ENCODE measurements around the gene TBC1D17. TPM values are rescaled to one million over a fixed set of nuclear protein-coding genes. Genes with fewer than 3 reads are reported as not detected.

TBC1D17 gene
- total and polyA plus RNA-seq, 2 of the 13 experiments (the other 11 are each of a cell fraction or from before 2014, with no cell fraction given) = 9.7 to 16.9 TPM

DNA sequence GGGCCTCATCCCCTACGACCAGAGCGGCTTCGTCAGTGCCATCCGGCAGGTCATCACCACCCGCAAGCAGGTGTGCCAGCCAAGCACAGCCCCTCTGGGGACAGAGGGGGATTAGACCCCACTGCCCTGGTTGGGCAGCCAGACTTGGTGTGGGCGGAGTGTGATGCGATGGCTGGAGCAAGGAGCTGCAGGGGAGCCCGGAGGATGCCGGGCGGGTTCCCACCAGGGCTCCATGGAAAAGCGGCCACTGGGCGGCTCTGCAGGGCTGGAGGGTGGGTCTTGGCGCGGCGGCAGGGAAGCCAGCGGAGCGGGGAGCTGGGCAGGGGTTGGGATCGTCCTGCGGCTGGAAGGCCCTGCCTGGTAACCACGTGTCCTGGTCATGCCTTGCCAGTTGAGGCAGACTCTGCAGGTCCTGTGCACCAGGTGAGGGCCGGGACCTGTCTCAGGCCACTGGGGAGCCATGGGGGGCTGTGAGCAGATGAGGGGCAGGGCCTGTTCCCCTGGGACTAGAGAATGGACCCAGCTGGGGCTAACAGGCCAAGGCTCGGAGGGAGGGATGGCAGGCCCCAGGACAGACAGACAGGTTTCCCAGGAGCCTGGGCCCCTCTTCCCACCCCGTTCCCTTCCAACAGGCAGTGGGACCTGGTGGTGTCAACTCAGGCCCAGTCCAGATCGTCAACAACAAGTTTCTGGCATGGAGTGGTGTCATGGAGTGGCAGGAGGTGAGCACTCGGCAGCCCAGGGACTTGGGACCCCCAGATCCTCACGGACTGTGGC is 20.3 kb upstream of the TBC1D17 start (continued):
- TF ChIP-seq SNAPC4 (CRISPR knock-in tag; IDR thresholded peaks at IDR 0.05) (no peak), ZNF326 (CRISPR knock-in tag; IDR thresholded peaks at IDR 0.05; ENCODE audit: borderline replicate concordance) (no peak), EZH2 (conservative IDR thresholded peaks at IDR 0.05; ENCODE audit: low read depth, low read length) (no peak), POLR2G (IDR thresholded peaks at IDR 0.05; ENCODE audit: low read depth, low read length) (peak; percentile 50), AGO1 (IDR thresholded peaks at IDR 0.05; ENCODE audit: low read depth, low read length, poor library complexity, severe bottlenecking) (peak; percentile 99), KLF13 (CRISPR knock-in tag; IDR thresholded peaks at IDR 0.05) (no peak), DPF2 (CRISPR knock-in tag; IDR thresholded peaks at IDR 0.05; ENCODE audit: borderline replicate concordance, low read depth) (no peak), SMYD3 (CRISPR knock-in tag; IDR thresholded peaks at IDR 0.05) (no peak), PAF1 (CRISPR knock-in tag; IDR thresholded peaks at IDR 0.05) (peak; percentile 56; the same call in 1 of the 2 replicates), ZC3H13 (CRISPR knock-in tag; IDR thresholded peaks at IDR 0.05) (peak; percentile 58; the same call in 1 of the 2 replicates), HNF4G (IDR thresholded peaks at IDR 0.05; ENCODE audit: borderline replicate concordance, low read depth, low read length) (no peak), HNF4G (CRISPR knock-in tag; IDR thresholded peaks at IDR 0.05; ENCODE audit: borderline replicate concordance, low read depth) (no peak), EHMT2 (IDR thresholded peaks at IDR 0.05; ENCODE audit: borderline replicate concordance, low read depth, low read length) (no peak), ZNF501 (CRISPR knock-in tag; IDR thresholded peaks at IDR 0.05) (no peak), ZNF720 (CRISPR knock-in tag; IDR thresholded peaks at IDR 0.05) (no peak), ZNF230 (CRISPR knock-in tag; IDR thresholded peaks at IDR 0.05) (no peak)
- TF ChIP-seq, protein P1, sequence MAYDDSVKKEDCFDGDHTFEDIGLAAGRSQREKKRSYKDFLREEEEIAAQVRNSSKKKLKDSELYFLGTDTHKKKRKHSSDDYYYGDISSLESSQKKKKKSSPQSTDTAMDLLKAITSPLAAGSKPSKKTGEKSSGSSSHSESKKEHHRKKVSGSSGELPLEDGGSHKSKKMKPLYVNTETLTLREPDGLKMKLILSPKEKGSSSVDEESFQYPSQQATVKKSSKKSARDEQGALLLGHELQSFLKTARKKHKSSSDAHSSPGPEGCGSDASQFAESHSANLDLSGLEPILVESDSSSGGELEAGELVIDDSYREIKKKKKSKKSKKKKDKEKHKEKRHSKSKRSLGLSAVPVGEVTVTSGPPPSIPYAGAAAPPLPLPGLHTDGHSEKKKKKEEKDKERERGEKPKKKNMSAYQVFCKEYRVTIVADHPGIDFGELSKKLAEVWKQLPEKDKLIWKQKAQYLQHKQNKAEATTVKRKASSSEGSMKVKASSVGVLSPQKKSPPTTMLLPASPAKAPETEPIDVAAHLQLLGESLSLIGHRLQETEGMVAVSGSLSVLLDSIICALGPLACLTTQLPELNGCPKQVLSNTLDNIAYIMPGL (CRISPR knock-in tag; IDR thresholded peaks at IDR 0.05; ENCODE audit: borderline replicate concordance in 1 of 2, low read depth in 1 of 2) = no peak
- TF ChIP-seq, protein P2, sequence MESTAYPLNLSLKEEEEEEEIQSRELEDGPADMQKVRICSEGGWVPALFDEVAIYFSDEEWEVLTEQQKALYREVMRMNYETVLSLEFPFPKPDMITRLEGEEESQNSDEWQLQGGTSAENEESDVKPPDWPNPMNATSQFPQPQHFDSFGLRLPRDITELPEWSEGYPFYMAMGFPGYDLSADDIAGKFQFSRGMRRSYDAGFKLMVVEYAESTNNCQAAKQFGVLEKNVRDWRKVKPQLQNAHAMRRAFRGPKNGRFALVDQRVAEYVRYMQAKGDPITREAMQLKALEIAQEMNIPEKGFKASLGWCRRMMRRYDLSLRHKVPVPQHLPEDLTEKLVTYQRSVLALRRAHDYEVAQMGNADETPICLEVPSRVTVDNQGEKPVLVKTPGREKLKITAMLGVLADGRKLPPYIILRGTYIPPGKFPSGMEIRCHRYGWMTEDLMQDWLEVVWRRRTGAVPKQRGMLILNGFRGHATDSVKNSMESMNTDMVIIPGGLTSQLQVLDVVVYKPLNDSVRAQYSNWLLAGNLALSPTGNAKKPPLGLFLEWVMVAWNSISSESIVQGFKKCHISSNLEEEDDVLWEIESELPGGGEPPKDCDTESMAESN (CRISPR knock-in tag; conservative IDR thresholded peaks at IDR 0.05) = no peak
- TF ChIP-seq, protein P3, sequence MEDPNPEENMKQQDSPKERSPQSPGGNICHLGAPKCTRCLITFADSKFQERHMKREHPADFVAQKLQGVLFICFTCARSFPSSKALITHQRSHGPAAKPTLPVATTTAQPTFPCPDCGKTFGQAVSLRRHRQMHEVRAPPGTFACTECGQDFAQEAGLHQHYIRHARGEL (CRISPR knock-in tag; IDR thresholded peaks at IDR 0.05) = no peak
